Measurements from ENCODE around the gene CPM.

The CPM gene

GRCh38 chr12:68932961-68933893 lies at the start of gene CPM:
Gene CPM (minus strand): TSS chr12:68933171. CDS start chr12:68932837, 334 bp downstream.
- Histone ChIP-seq H2AFZ (ENCODE audit: low read length, unreplicated experiment) (peak within 1 kb of the TSS; percentile 58), H3K4me3 (ENCODE audit: low read depth, low read length) (peak within 1 kb of the TSS; percentile 78), H3K27ac (ENCODE audit: low read depth, low read length) (peak within 1 kb of the TSS; percentile 52), H3K27me3 (ENCODE audit: insufficient read depth, low read length) (no peaks in the 10 kb centered on the region), H3K36me3 (ENCODE audit: insufficient read depth, low read length) (peaks cover 16% of the 10 kb centered on the region), H3K79me2 (ENCODE audit: control insufficient read depth, insufficient read depth, low read length, unreplicated experiment) (peaks cover 14% of the 10 kb centered on the region), H3K4me1 (ENCODE audit: control insufficient read depth, insufficient read depth, low read length, unreplicated experiment) (peaks cover 10% of the 10 kb centered on the region)

GRCh38 chr12:68981516-68981915 lies 48.5 kb upstream of the CPM start:
- Histone ChIP-seq H3K27me3 (ENCODE audit: insufficient read depth, low read length) (no peaks in the 10 kb centered on the region), H3K4me1 (ENCODE audit: control insufficient read depth, insufficient read depth, low read length, unreplicated experiment) (peaks cover 11% of the 10 kb centered on the region), H3K36me3 (ENCODE audit: insufficient read depth, low read length) (no peaks in the 10 kb centered on the region), H3K27ac (ENCODE audit: low read depth, low read length) (peak overlapping the region; percentile 36; the same call in 1 of the 2 replicates), H3K79me2 (ENCODE audit: control insufficient read depth, insufficient read depth, low read length, unreplicated experiment) (no peaks in the 10 kb centered on the region), H3K4me3 (ENCODE audit: low read depth, low read length) (no peak overlapping the region), H2AFZ (ENCODE audit: low read length, unreplicated experiment) (no peak overlapping the region)

DNA sequence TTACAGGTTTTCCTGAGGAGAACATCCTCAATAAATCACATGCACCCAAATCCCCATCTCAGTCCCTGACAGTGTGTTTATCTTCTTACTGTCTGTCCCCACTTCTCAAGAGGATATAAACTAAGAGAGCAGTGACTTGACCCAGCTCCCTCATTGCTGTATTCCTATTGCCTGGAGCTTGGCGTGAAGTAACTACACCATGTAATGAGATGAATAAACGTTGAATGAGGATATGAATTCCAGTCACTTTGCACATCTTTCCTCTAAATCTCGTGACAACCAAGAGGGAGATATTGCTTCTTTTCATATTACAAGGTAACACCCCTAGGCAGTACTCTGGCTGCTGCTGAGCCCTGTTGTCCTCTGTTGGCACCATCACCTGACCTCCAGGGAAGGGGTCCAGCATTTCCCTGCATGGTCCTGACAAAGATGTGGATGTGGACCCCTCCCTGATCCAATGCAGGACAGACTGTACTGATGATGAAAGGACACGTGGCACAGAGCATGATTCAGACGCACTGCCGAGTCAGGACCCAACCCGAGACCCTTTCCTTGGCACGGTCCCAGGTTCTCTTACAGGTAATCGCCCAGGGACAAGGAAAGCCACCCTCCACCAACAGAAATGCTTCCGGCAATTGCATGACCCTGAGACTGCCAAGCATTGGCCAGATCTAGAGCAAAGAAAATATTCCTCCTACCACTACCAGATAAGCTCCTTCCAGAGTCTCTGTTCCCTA lies 47.7 kb upstream of the CPM start:
- H3K4me3 ChIP-seq (ENCODE audit: low read depth, low read length): no peak overlapping the region
- H3K79me2 ChIP-seq (ENCODE audit: control insufficient read depth, insufficient read depth, low read length, unreplicated experiment): no peaks in the 10 kb centered on the region
- H3K27ac ChIP-seq (ENCODE audit: low read depth, low read length): peak overlapping the region; percentile 36; the same call in 1 of the 2 replicates
- no peak overlapping the region for H2AFZ ChIP-seq (ENCODE audit: low read length, unreplicated experiment)
- no peaks in the 10 kb centered on the region for H3K36me3 ChIP-seq (ENCODE audit: insufficient read depth, low read length)
- peaks cover 11% of the 10 kb centered on the region for H3K4me1 ChIP-seq (ENCODE audit: control insufficient read depth, insufficient read depth, low read length, unreplicated experiment)
- H3K27me3 ChIP-seq (ENCODE audit: insufficient read depth, low read length): no peaks in the 10 kb centered on the region

DNA sequence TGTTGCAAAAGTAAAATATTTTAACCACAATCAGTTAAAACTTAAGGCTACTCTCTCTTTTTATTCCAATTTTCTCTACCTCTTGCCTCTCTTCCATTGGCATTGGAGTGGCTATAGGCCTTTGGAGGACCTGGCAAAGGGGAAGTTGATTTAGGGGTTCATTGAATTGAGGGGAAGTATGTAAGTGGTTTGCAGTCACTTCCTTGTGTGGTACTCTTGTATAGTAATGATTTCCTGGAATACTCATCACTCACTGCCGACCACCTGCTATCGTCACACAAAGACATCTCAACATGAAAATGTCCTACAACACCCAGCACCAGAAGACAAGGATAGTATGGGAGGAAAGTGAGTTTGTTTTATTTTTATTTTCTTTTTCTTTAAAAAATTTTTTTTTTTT lies 45.7 kb upstream of the CPM start:
- Histone ChIP-seq H3K27ac (ENCODE audit: low read depth, low read length) (no peak overlapping the region), H3K27me3 (ENCODE audit: insufficient read depth, low read length) (no peaks in the 10 kb centered on the region), H2AFZ (ENCODE audit: low read length, unreplicated experiment) (no peak overlapping the region), H3K36me3 (ENCODE audit: insufficient read depth, low read length) (no peaks in the 10 kb centered on the region), H3K4me1 (ENCODE audit: control insufficient read depth, insufficient read depth, low read length, unreplicated experiment) (peaks cover 11% of the 10 kb centered on the region), H3K4me3 (ENCODE audit: low read depth, low read length) (no peak overlapping the region), H3K79me2 (ENCODE audit: control insufficient read depth, insufficient read depth, low read length, unreplicated experiment) (no peaks in the 10 kb centered on the region)

DNA sequence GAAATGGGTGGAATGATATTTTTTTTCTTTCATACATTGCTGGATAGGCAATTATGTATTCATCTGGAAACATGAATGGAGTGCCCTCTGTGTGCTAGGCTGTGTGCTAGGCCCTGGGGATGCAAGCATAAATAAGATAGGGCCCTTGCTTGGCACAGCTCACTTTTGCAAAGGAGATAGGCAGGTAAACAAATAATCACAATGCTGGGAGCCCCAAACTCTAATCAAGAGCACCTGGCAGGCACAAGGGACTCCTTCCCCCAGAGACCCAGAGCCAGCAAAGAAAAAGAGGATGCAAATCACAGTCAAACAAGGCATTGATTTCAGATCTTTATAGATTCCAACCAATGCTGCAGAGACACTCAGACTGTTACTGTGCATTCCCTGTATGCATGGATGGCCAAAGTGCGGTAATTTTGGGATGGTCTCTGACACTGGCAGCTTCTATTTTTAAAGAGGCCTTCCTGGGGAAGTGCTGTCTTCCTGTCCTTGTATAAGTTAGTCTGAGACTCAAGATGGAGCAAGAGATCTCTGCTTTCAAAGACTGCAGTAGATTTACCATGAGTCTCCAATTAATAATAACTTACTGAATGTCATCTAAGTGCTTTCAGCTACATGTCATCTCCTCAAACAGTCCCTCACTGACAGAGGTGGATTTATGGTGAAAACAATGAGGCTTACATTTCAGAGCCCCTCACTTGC lies 45.1 kb upstream of the CPM start:
- Histone ChIP-seq H3K27me3 (ENCODE audit: insufficient read depth, low read length) (no peaks in the 10 kb centered on the region), H2AFZ (ENCODE audit: low read length, unreplicated experiment) (no peak overlapping the region), H3K27ac (ENCODE audit: low read depth, low read length) (no peak overlapping the region), H3K79me2 (ENCODE audit: control insufficient read depth, insufficient read depth, low read length, unreplicated experiment) (no peaks in the 10 kb centered on the region), H3K4me3 (ENCODE audit: low read depth, low read length) (no peak overlapping the region), H3K36me3 (ENCODE audit: insufficient read depth, low read length) (no peaks in the 10 kb centered on the region), H3K4me1 (ENCODE audit: control insufficient read depth, insufficient read depth, low read length, unreplicated experiment) (peaks cover 11% of the 10 kb centered on the region)

- Histone ChIP-seq H3K27me3 (ENCODE audit: insufficient read depth, low read length) (no peaks in the 10 kb centered on the region), H3K27ac (ENCODE audit: low read depth, low read length) (no peak overlapping the region), H3K36me3 (ENCODE audit: insufficient read depth, low read length) (no peaks in the 10 kb centered on the region), H3K79me2 (ENCODE audit: control insufficient read depth, insufficient read depth, low read length, unreplicated experiment) (no peaks in the 10 kb centered on the region), H3K4me3 (ENCODE audit: low read depth, low read length) (no peak overlapping the region), H2AFZ (ENCODE audit: low read length, unreplicated experiment) (no peak overlapping the region), H3K4me1 (ENCODE audit: control insufficient read depth, insufficient read depth, low read length, unreplicated experiment) (peaks cover 16% of the 10 kb centered on the region)
These were observed 44.4 kb upstream of the CPM start for GRCh38 chr12:68977335-68977734.

- H3K4me3 ChIP-seq (ENCODE audit: low read depth, low read length): no peak overlapping the region
- H3K4me1 ChIP-seq (ENCODE audit: control insufficient read depth, insufficient read depth, low read length, unreplicated experiment): peaks cover 10% of the 10 kb centered on the region
- H3K27ac ChIP-seq (ENCODE audit: low read depth, low read length): no peak overlapping the region
- no peaks in the 10 kb centered on the region for H3K36me3 ChIP-seq (ENCODE audit: insufficient read depth, low read length)
- H3K79me2 ChIP-seq (ENCODE audit: control insufficient read depth, insufficient read depth, low read length, unreplicated experiment): no peaks in the 10 kb centered on the region
- H3K27me3 ChIP-seq (ENCODE audit: insufficient read depth, low read length): no peaks in the 10 kb centered on the region
- no peak overlapping the region for H2AFZ ChIP-seq (ENCODE audit: low read length, unreplicated experiment)
These were observed 43.4 kb upstream of the CPM start for GRCh38 chr12:68976395-68976841.

DNA sequence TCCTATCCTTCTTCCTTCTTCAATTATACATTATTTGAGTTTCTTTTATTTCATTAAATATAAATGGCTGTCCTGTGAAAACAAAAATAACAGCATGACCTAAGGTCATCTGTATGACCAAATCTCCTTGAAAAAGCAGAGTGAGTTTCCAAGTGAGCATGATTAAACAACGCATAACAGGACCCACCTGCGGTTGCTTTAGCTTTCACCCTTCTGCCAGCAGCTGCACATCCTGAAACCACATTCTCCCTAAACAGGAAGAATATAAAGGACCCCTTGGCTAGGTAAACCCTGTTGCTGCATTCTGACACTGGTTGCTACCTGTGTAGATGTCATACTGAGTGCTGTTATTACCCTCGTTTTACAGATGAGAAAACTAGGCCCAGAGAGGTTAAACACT lies 42.8 kb upstream of the CPM start:
- peaks cover 10% of the 10 kb centered on the region for H3K4me1 ChIP-seq (ENCODE audit: control insufficient read depth, insufficient read depth, low read length, unreplicated experiment)
- H2AFZ ChIP-seq (ENCODE audit: low read length, unreplicated experiment): no peak overlapping the region
- no peak overlapping the region for H3K27ac ChIP-seq (ENCODE audit: low read depth, low read length)
- no peaks in the 10 kb centered on the region for H3K79me2 ChIP-seq (ENCODE audit: control insufficient read depth, insufficient read depth, low read length, unreplicated experiment)
- H3K36me3 ChIP-seq (ENCODE audit: insufficient read depth, low read length): no peaks in the 10 kb centered on the region
- no peak overlapping the region for H3K4me3 ChIP-seq (ENCODE audit: low read depth, low read length)
- no peaks in the 10 kb centered on the region for H3K27me3 ChIP-seq (ENCODE audit: insufficient read depth, low read length)

GRCh38 chr12:68972595-68972994 lies 39.6 kb upstream of the CPM start:
- Histone ChIP-seq H3K27me3 (ENCODE audit: insufficient read depth, low read length) (no peaks in the 10 kb centered on the region), H3K4me1 (ENCODE audit: control insufficient read depth, insufficient read depth, low read length, unreplicated experiment) (peaks cover 13% of the 10 kb centered on the region), H3K27ac (ENCODE audit: low read depth, low read length) (no peak overlapping the region), H2AFZ (ENCODE audit: low read length, unreplicated experiment) (peak overlapping the region; percentile 70), H3K79me2 (ENCODE audit: control insufficient read depth, insufficient read depth, low read length, unreplicated experiment) (no peaks in the 10 kb centered on the region), H3K4me3 (ENCODE audit: low read depth, low read length) (no peak overlapping the region), H3K36me3 (ENCODE audit: insufficient read depth, low read length) (no peaks in the 10 kb centered on the region)

DNA sequence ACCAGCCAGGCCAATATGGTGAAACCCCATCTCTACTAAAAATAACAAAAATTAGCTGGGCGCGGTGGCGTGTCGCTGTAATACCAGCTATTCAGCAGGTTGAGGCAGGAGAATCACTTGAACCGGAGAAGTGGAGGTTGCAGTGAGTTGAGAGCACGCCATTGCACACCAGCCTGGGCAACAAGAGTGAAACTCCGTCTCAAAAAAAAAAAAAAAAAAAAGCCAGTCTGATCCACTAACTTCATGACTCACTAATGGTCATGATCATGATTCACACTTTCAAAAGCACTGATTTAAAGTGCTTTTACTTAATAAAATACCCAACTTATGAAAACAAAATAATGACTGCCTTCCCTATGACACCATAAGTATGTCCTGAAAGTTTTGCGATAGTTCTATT lies 38.4 kb upstream of the CPM start:
- Histone ChIP-seq H3K27me3 (ENCODE audit: insufficient read depth, low read length) (no peaks in the 10 kb centered on the region), H3K4me3 (ENCODE audit: low read depth, low read length) (no peak overlapping the region), H3K27ac (ENCODE audit: low read depth, low read length) (peak overlapping the region; percentile 35), H3K4me1 (ENCODE audit: control insufficient read depth, insufficient read depth, low read length, unreplicated experiment) (peaks cover 13% of the 10 kb centered on the region), H2AFZ (ENCODE audit: low read length, unreplicated experiment) (no peak overlapping the region), H3K36me3 (ENCODE audit: insufficient read depth, low read length) (no peaks in the 10 kb centered on the region), H3K79me2 (ENCODE audit: control insufficient read depth, insufficient read depth, low read length, unreplicated experiment) (no peaks in the 10 kb centered on the region)
